HG02678 (cell line): ENCODE results near the gene ABCA7.
A peak's percentile ranks its signal among the peaks of the same experiment; 100 is the strongest.

Experiments
- ATAC-seq: cut with Tn5 transposase; IDR thresholded peaks from one replicate; pipeline ENCODE4 v1.9.1; 2021; ENCODE audit warnings: mild to moderate bottlenecking, moderate library complexity; ENCODE audit not compliant: unreplicated experiment

Gene ABCA7, protein sequence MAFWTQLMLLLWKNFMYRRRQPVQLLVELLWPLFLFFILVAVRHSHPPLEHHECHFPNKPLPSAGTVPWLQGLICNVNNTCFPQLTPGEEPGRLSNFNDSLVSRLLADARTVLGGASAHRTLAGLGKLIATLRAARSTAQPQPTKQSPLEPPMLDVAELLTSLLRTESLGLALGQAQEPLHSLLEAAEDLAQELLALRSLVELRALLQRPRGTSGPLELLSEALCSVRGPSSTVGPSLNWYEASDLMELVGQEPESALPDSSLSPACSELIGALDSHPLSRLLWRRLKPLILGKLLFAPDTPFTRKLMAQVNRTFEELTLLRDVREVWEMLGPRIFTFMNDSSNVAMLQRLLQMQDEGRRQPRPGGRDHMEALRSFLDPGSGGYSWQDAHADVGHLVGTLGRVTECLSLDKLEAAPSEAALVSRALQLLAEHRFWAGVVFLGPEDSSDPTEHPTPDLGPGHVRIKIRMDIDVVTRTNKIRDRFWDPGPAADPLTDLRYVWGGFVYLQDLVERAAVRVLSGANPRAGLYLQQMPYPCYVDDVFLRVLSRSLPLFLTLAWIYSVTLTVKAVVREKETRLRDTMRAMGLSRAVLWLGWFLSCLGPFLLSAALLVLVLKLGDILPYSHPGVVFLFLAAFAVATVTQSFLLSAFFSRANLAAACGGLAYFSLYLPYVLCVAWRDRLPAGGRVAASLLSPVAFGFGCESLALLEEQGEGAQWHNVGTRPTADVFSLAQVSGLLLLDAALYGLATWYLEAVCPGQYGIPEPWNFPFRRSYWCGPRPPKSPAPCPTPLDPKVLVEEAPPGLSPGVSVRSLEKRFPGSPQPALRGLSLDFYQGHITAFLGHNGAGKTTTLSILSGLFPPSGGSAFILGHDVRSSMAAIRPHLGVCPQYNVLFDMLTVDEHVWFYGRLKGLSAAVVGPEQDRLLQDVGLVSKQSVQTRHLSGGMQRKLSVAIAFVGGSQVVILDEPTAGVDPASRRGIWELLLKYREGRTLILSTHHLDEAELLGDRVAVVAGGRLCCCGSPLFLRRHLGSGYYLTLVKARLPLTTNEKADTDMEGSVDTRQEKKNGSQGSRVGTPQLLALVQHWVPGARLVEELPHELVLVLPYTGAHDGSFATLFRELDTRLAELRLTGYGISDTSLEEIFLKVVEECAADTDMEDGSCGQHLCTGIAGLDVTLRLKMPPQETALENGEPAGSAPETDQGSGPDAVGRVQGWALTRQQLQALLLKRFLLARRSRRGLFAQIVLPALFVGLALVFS (N-terminal part only)

DNA sequence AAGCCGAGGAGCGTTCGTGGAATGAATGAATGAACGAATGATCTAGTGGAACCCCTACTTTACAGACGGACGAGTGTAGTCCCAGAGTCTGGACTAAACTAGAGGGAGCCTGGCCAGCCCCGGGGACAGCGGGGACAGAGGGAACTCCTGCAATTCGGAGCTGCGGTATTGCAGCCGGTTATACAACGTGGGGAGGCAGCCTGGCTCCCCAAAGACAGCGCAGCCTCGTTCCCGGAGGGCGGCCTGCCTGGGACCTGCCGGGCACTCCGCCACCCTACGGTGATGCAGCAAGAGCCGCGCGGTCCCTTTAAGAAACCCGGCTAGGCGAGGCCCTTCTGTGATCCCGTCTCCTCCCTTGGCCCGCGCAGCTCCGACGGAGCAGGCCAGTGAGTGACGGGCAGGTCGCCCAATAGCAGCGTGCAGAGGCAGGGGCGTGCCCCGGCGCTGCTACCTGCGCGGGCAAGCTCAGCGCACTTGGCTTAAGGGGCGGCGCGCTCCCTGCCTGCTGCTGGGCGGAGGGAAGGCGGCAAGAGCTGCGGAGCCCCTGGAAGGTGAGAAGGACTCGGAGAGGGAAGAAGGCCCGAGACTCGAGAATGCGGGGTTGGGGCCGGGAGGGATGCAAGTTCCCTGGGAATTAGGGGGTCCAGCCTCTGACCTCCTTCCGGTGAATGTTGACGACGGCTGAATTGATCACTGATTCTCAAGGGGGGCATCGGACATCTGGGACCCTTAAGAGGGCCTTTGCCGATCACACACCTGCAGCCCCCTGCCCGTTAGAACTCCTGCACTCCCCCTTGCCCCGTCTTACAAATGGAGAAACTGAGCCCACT lies at the start of gene ABCA7:
Gene ABCA7, plus strand, starts transcription at position 462 of the 830 bp plus-strand sequence. CDS start 1,255 bp downstream, outside the sequence.
- peak; percentile 82 for ATAC-seq

DNA sequence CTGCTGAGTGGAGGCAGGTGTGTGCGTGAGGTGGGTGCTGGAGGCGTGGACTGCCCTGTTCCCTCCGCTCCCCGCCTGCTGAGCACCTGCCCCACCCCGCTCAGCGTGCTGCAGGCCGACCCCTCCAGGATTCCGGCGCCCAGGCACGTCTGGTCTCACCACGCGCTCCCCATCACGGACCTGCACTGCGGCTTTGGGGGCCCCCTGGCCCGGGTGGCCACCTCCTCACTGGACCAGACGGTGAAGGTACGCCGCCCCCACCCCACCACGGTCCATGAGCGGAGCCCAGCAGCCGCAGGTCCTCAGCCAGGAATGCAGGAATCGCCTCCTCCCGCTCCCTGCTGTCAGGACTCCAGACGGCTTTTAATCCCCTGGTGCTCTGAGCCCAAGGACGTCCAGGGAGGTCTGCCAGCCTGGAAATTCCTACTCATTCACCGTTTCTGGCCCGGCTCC lies 49.8 kb upstream of the ABCA7 start:
- ATAC-seq, result no peak

DNA sequence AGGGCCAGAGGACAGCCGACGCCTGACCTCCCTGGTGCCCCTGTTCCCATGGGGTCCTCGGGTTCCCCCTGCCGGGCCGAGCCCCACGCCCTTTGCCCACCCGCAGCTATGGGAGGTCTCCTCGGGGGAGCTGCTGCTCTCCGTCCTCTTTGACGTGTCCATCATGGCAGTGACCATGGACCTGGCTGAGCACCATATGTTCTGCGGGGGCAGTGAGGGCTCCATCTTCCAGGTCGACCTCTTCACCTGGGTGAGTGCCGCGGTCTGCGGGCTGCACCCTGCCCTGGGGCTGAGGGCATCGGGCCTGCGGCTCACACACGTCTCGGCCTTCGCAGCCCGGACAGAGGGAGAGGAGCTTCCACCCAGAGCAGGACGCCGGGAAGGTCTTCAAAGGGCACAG lies 49.2 kb upstream of the ABCA7 start:
- no peak for ATAC-seq

DNA sequence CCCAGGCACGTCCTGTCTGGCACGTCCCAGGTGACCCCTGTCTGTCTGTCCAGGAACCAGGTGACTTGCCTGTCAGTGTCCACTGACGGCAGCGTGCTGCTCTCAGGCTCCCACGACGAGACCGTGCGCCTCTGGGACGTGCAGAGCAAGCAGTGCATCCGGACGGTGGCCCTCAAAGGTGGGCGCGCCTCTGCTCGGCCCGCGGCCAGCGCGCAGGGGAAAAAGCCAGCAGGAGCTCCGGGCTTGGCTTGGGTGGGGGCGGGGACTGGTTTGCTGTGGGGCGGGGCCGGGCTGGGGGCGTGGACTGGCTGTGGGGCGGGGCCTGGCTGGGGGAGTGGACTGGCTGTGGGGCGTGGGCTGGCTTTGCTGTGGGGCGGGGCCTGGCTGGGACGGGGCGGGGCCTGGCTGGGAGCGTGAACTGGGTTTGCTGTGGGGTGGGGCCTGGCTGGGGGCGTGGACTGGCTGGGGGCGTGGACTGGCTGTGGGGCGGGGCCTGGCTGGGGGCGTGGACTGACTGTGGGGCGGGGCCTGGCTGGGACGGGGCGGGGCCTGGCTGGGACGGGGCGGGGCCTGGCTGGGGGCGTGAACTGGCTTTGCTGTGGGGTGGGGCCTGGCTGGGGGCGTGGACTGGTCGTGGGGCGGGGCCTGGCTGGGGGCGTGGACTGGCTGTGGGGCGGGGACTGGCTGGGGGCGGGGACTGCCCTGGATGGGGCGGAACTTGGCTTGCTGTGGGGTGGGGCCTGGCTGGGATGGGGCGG lies 48.6 kb upstream of the ABCA7 start:
- no peak for ATAC-seq

DNA sequence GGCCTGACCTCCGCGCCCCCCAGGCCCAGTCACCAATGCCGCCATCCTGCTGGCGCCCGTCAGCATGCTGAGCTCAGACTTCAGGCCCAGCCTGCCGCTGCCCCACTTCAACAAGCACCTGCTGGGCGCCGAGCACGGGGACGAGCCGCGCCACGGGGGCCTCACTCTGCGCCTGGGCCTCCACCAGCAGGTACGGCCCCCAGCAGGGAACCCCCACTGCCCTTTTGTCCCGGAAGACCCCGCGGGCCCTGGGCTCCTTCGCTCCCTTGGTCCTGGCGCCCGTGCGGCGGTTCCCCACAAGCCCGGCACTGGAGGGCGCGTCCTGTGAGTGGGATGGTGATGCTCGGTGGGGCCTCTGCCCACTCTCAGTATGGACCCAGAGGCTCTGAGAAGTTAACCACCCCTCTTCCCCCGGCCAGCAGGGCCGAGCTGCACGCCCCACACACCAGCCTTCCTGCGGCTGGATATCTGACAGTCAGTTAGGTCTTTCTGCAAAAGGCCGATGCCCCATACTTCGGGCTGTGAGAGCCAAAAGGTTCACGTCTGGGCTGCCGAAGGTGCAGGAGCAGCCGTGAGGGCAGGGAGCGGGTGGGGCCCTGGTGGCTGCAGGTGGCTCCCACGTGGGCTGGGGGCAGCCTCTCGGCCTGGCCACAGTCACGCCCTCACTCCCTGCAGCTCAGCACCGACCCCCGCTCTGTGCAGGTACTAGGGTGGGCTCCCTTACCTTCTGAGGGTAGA lies 47.8 kb upstream of the ABCA7 start:
- ATAC-seq, result no peak

DNA sequence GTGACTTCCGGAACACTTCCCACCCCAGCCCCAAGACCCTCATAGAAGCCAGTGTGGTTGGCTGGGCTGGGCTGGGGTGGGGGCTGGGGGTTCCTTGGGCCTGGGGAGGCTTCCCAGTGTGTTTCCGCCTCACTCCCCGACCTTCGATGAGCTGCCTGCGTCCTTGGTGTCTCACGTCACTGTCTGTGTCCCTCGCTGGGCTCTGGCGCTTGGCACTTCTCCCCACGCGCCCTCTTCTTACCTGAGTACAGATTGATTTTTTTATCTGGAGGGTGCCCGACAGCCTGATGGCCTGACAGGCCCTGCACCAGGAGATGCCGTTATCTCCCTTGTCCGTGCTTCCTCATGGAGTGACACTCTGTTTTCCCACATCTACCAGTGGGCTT lies 47.2 kb upstream of the ABCA7 start:
- ATAC-seq, result no peak

DNA sequence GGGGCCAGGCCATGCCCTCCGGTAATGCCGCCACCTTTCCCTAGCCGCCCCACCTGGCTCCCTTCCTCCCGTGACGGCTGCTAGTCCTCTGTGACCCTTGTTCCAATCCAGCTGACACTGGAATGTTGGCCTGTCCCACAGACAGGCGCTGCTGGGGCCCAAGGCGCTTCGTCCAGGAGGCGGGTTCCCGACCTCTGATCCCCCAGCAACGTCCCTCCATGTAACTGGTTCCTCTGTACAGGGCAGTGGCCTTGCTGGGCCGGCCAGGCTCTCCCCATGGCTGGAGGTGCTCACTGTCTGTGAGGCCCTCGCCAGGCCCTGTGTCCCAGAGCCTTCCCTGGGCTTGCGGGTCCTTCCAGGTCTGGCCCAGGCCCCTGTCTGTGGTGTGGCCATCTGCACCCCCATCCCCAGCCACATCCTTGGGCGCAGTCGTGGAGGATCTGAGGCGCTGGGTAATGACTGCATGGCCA lies 46.5 kb upstream of the ABCA7 start:
- no peak for ATAC-seq

DNA sequence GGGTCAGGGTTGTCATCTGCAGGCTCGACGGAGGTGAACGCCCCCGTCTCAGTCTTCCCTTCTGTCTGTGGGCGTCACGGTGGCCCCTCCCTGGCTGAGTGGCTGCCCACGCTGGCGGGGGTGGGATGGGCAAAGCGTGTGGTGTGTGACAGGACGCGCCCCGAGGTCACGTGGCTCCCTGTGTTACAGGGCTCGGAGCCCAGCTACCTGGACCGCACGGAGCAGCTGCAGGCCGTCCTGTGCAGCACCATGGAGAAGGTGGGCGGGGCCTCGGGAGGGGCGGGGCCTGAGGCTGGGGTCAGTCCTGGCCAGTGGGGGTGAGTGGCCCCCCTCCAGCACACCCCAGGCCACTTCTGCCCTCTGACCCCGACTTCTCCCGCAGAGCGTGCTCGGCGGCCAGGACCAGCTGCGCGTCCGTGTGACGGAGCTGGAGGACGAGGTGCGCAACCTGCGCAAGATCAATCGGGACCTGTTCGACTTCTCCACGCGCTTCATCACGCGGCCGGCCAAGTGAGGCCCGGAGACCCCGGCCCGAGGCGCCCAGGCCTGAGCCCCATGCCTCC lies 46.0 kb upstream of the ABCA7 start:
- no peak for ATAC-seq

DNA sequence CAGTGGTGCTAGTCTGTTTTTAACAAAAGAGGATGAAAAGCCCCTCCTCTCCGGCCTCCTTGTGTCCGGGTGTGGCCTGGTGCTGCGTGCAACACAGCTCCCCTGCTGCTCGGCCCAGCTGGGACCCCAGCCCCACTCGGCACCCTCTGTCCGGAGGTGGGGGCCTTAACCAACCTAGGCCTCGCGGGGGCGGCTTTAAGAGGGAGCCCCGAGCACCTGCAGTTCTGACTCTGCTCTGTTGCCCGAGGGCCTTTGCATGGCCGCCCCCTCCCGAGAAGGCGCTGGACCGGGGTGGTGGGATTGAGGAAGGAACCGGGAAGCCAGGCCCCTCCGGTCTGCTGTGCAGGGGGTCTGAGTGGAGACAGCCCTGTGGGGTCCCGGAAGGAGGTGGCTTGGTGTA lies 45.4 kb upstream of the ABCA7 start:
- no peak for ATAC-seq

DNA sequence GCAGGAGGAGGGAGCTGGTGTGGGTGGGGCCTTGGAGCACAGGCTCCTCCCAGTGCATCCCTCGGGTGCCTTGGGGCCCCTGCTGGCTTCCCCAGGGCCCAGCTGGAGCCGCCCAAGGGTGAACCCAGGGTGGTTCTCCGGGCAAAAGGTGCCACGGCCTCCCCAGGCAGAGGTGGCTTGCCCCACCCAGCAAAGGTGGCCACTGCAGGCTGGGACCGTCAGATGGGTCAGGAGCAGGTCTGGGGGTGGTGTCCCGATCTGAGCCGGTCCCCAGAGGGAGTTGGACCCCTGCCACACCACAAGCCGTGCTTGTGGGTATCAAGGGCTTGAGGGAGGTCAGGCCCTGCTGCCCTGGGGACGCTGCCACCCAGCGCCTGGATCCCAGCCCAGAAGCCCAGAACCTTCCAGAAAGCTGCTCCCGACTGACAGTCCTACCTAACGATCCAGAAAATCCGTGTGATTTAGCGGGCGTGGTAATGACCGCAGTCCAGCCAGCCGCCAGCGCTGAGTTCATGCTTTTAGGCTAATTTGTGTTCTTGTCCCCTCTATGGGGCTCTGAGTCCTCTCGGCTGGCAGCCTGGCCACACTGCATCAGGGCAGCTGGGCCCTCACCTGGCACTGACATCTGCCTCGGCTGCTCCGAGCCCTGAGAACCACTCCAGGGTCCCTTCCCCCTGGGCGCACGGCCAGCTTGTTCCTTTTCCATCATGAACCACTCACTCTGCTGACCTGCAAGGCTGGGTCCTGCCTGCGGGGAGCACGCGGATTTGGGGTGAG lies 44.7 kb upstream of the ABCA7 start:
- no peak for ATAC-seq

DNA sequence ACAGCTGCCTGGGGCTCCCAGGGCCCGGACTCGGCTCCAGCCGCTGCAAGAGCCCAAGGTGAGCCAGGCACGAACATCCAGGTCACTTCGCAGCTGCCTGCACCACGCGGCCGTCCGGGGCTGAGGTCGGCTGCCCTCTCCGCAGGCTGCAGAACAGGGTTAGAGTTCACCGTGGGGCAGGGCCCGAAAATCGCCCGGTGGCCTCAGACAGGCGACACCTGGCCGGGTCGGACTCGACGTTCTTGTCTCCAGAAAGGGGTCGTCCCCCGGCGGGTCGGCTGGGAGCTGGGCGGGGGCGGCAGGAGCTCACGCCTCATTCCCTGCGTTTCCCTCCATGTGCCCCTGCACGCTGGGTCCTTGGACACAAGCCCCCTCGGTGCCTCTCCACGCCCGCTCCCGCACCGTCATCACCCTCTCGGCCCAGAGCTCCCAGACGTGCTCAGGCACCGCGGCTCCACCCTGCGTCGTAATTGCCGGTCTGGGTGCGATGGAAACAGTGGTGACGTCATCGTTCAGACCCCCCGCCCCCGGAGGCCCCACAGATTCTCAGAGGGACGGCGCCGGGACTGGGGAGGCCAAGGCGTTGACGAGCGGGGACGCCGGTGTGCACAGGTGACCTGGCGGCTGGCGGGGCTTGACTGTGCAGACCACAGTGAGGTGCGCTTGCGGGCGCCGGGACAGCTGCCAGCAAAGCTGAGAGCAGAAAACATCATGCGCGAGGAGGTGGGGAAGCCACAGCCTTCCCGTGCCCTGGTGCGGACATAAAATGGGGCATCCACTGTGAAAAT lies 43.7 kb upstream of the ABCA7 start:
- ATAC-seq, result no peak

DNA sequence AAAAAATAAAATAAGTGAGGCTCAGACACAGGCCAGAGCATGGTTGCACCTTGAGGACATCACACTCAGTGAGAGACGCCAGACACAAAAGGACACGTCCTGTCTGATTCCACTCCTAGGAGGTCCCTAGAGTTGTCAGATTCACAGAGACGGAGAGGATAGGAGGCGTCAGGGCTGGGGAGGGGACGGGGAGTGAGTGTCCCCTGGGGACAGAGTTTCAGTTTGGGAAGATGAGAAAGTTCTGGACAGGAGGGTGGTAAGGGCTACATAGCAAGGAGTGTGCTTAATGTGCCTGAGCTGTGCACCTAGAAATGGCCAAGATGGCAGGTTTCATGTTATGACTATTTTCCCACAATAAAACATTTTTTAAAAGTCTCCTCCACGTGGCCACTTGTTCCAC lies 41.8 kb upstream of the ABCA7 start:
- no peak for ATAC-seq

DNA sequence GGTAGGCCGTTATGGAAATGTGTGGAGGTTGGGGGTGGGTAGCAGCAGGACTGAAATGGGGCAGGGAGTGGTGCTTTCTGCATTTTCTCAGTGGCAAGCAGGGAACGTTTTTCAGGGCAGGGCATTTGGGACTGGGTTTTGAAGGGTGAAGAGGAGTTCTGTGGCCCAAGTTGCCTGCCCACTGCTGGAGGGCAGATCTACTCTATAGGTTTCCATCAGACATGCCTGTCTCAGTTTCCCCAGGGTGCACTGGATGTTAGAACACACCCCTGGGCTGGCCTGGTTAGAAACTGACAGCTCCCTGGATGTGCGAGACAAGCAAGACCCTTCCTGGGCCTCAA lies 40.6 kb upstream of the ABCA7 start:
- no peak for ATAC-seq

DNA sequence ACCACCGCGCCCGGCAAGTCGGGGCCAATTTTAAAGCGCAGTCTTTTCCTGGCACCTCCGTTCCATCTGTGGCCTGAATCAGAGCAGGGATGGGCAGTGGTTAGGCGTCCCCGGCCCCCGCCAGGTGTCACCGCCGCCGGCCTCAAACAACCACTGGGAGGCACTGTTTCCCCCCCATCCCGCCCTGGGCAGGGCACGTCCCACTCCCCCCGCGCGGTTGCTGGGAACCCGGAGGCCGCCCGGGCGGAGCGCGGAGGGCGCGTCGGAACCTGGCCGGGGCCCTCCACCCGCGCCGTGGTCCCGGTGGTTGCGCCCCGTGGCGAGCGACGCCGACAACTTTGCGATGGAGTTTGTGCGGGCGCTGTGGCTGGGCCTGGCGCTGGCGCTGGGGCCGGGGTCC lies 39.8 kb upstream of the ABCA7 start, which contains the start of gene GRIN3B:
Gene GRIN3B, plus strand, starts transcription at position 325 of the 400 bp plus-strand sequence. Its CDS starts 19 bp downstream, at position 344.
- ATAC-seq, result no peak

DNA sequence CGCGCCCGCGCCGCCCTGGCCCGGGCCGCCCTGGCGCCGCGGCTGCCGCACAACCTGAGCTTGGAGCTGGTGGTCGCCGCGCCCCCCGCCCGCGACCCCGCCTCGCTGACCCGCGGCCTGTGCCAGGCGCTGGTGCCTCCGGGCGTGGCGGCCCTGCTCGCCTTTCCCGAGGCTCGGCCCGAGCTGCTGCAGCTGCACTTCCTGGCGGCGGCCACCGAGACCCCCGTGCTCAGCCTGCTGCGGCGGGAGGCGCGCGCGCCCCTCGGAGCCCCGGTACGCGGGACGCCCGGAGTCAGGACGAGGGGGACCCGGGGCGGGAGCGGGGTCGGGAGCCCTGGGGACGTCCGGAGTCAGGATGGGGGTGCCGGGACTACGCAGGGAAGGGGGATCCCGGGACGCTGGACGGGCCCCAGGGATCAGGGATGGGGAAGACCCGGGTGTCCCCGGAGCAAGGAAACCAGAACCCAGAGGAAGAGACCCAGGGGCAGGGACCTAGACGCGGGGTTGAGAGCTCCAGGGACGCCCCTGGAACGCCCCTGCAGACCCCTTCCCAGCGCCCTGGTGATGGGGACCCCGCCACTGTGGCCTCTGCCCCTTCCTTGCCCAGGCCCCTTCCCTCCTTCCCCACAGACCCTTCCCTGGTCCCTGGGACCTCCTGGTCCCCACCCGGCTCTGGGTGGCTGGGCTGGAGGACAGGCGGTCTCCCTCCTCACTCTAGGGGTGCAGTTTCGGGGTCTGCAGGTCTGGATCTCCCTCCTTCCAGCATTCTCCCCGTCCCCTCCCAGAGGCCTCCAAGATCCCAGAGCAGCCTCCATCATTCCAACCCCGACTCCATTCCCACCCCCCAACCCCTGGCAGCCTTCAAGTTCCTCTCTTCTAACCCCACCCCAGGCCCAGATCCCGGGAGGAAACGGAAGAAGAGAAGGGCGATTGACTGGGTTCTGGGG lies 39.0 kb upstream of the ABCA7 start:
- ATAC-seq, result no peak
